ENCODE results near the gene MICU1.

MICU1 gene

DNA sequence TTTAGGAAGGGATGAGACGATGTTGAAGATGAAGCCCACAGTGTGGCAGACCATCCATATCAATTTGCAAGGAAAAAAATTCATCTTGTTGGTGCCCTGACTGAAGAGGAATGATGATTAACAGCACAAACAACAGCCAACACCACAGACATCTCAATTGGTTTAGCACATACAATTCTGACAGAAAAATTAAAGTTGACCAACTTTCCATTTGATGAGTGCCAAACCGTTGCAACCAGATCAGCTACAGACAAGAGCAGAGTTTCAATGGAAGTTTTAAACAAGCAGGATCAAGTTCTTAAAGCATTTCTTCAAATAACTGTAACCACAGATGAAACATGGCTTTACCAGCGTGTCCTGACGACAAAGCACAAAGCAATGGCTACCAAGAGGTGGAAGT is 138.8 kb downstream of the MICU1 start:
- Mint-ChIP-seq H3K9me3 (no peaks in the 10 kb centered on the region), H3K4me1 (no peaks in the 10 kb centered on the region), H3K27me3 (ENCODE audit: low read depth) (no peaks in the 10 kb centered on the region), H3K4me3 (no peak overlapping the region), H3K27ac (no peak overlapping the region), H3K36me3 (ENCODE audit: low read depth) (peaks cover 10% of the 10 kb centered on the region)
- TF ChIP-seq, protein P1, sequence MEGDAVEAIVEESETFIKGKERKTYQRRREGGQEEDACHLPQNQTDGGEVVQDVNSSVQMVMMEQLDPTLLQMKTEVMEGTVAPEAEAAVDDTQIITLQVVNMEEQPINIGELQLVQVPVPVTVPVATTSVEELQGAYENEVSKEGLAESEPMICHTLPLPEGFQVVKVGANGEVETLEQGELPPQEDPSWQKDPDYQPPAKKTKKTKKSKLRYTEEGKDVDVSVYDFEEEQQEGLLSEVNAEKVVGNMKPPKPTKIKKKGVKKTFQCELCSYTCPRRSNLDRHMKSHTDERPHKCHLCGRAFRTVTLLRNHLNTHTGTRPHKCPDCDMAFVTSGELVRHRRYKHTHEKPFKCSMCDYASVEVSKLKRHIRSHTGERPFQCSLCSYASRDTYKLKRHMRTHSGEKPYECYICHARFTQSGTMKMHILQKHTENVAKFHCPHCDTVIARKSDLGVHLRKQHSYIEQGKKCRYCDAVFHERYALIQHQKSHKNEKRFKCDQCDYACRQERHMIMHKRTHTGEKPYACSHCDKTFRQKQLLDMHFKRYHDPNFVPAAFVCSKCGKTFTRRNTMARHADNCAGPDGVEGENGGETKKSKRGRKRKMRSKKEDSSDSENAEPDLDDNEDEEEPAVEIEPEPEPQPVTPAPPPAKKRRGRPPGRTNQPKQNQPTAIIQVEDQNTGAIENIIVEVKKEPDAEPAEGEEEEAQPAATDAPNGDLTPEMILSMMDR (IDR thresholded peaks at IDR 0.05; ENCODE audit: unreplicated experiment in 3 of 3): no peak

GRCh38 chr10:72485701-72486100 is 140.2 kb downstream of the MICU1 start:
- no peak overlapping the region for H3K27ac Mint-ChIP-seq
- no peaks in the 10 kb centered on the region for H3K9me3 Mint-ChIP-seq
- H3K27me3 Mint-ChIP-seq (ENCODE audit: low read depth): no peaks in the 10 kb centered on the region
- peaks cover 10% of the 10 kb centered on the region for H3K36me3 Mint-ChIP-seq (ENCODE audit: low read depth)
- H3K4me1 Mint-ChIP-seq: no peaks in the 10 kb centered on the region
- H3K4me3 Mint-ChIP-seq: no peak overlapping the region
- TF ChIP-seq, protein P1 (IDR thresholded peaks at IDR 0.05; ENCODE audit: unreplicated experiment in 3 of 3): no peak

- TF ChIP-seq, protein P1 (IDR thresholded peaks at IDR 0.05; ENCODE audit: unreplicated experiment in 3 of 3): no peak
- H3K27me3 Mint-ChIP-seq (ENCODE audit: low read depth): no peaks in the 10 kb centered on the region
- H3K4me3 Mint-ChIP-seq: no peak overlapping the region
- no peak overlapping the region for H3K27ac Mint-ChIP-seq
- H3K4me1 Mint-ChIP-seq: no peaks in the 10 kb centered on the region
- peaks cover 10% of the 10 kb centered on the region for H3K36me3 Mint-ChIP-seq (ENCODE audit: low read depth)
- no peaks in the 10 kb centered on the region for H3K9me3 Mint-ChIP-seq
These were observed 141.4 kb downstream of the MICU1 start for GRCh38 chr10:72484521-72484920.

GRCh38 chr10:72483471-72483870 is 142.4 kb downstream of the MICU1 start:
- H3K9me3 Mint-ChIP-seq: no peaks in the 10 kb centered on the region
- TF ChIP-seq, protein P1 (IDR thresholded peaks at IDR 0.05; ENCODE audit: unreplicated experiment in 3 of 3): no peak
- no peak overlapping the region for H3K4me3 Mint-ChIP-seq
- no peaks in the 10 kb centered on the region for H3K4me1 Mint-ChIP-seq
- H3K36me3 Mint-ChIP-seq (ENCODE audit: low read depth): peaks cover 10% of the 10 kb centered on the region
- H3K27ac Mint-ChIP-seq: no peak overlapping the region
- H3K27me3 Mint-ChIP-seq (ENCODE audit: low read depth): no peaks in the 10 kb centered on the region

- Mint-ChIP-seq H3K36me3 (ENCODE audit: low read depth) (peaks cover 11% of the 10 kb centered on the region), H3K27ac (no peak overlapping the region), H3K9me3 (no peaks in the 10 kb centered on the region), H3K27me3 (ENCODE audit: low read depth) (no peaks in the 10 kb centered on the region), H3K4me3 (no peak overlapping the region), H3K4me1 (no peaks in the 10 kb centered on the region)
- TF ChIP-seq, protein P1 (IDR thresholded peaks at IDR 0.05; ENCODE audit: unreplicated experiment in 3 of 3): no peak
These were observed 145.0 kb downstream of the MICU1 start for GRCh38 chr10:72480861-72481260.

GRCh38 chr10:72477463-72477862 is 148.4 kb downstream of the MICU1 start:
- Mint-ChIP-seq H3K9me3 (no peaks in the 10 kb centered on the region), H3K4me3 (no peak overlapping the region), H3K4me1 (no peaks in the 10 kb centered on the region), H3K27me3 (ENCODE audit: low read depth) (no peaks in the 10 kb centered on the region), H3K27ac (no peak overlapping the region), H3K36me3 (ENCODE audit: low read depth) (peaks cover 26% of the 10 kb centered on the region)
- TF ChIP-seq, protein P1 (IDR thresholded peaks at IDR 0.05; ENCODE audit: unreplicated experiment in 3 of 3): no peak

Data from nephron (organoid).